ENCODE data around the gene CDCA5.

The CDCA5 gene

GRCh38 chr11:65071907-65072630 lies 11.8 kb downstream of the CDCA5 start:
- DNase-seq (ENCODE audit: low read depth, low spot score): no peak

DNA sequence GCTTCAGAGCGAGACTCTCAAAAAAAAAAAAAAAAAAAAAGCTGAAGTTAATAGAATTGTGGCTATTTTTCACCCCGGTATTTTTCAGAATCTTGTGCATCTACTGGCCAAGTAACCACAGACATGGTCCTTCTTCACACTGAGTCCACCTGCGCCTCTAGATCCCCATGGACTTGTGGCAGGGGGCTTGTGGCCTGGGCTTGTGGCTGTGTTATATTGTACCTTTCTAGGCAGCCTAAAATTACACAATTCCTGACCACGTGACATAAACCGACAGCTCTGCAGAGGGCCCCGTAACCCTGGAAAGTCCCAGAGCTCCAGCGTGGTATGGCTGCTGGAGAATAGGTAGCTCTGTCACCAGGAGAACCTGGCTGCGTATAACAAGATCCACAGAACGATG lies 14.6 kb downstream of the CDCA5 start:
- no peak for DNase-seq (ENCODE audit: low read depth, low spot score)

- DNase-seq (ENCODE audit: low read depth, low spot score): no peak
Measured at GRCh38 chr11:65067446-65067845, 16.4 kb downstream of the CDCA5 start.

- peak; percentile 45 for DNase-seq (ENCODE audit: low read depth, low spot score)
Measured at GRCh38 chr11:65066805-65067291, 17.0 kb downstream of the CDCA5 start.

DNA sequence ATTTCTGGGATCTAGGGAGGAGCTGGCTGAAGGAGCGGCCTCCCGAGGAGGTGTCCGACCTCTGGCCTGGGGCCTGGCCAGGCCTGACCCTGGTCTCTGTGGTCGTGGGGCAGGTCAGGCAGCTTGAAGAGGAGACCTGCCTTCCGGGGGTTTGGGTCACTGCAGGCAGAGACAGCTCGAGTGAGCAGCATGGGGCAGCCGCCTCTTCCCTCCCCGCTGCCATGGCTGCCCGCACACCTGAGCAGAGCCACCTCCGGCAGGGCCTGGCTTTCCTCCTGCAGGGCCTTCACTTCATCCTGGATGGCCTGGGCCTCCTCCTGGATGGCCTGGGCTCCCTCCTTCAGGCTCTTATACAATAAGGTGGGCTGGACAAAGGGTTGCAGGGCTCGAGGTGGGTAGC lies 17.5 kb downstream of the CDCA5 start:
- peak; percentile 30 for DNase-seq (ENCODE audit: low read depth, low spot score)

DNA sequence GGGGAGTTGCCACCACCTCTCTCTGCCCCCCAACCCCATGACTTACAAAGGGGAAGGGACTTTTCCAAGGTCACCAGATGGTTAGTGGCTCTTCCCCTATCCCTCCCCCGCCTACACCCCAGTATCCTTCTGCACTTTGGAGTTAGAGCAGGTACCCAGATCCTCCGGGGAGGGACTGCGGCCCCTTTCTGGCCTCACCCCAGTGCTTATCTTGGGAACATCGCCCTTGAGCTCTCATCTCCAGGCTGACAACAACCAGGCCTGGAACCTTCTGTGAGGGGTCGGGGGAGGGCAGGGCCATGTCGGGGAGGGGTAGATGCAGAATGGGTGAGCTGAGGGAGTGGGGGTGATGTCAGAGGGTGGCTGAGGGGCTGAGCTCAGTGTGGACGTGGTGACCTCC lies 18.0 kb downstream of the CDCA5 start:
- no peak for DNase-seq (ENCODE audit: low read depth, low spot score)

DNA sequence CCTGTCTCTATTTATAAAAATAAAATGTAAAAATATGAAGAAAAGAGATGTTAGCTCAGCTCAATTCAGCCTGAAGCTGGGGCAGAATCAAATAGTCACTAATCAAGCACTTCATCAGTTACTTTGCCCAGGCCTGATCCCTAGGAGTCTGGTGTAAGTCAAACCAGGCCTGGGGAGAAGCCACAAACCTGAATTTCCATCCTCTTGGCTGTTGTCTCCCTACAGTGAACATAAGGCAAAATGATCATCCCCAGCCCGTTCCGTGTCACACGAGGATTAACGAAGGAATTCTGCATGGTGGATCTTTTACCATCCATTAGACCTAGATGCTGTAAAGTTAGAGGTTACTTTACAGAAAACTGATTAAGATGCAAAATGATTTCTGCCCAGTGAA lies 19.0 kb downstream of the CDCA5 start:
- DNase-seq (ENCODE audit: low read depth, low spot score): no peak

DNA sequence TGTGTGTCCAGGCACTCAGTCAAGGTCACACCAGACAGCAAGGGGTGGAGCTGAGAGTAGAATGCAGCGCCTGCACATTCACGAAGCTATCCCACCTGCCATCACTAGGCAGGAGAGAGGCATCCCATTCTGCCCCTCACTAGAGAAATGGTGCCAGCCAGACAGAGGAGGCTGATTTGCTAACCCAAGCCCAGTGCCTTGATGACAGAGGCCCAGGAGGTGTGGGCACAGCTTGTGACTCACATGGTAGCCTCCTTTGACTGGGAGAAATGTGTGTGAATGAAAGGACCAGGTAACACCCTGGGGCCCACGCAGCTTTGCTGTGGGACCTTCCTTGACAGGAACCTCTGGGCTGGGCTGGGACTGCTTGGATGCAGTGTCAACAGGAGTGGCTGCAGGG lies 20.3 kb downstream of the CDCA5 start:
- no peak for DNase-seq (ENCODE audit: low read depth, low spot score)

- DNase-seq (ENCODE audit: low read depth, low spot score): peak; percentile 66
Measured at GRCh38 chr11:65060913-65061408, 22.9 kb downstream of the CDCA5 start.

GRCh38 chr11:65059959-65060824 lies 23.6 kb downstream of the CDCA5 start:
- DNase-seq (ENCODE audit: low read depth, low spot score): no peak

- no peak for DNase-seq (ENCODE audit: low read depth, low spot score)
Measured at GRCh38 chr11:65059523-65059922, 24.3 kb downstream of the CDCA5 start.

DNA sequence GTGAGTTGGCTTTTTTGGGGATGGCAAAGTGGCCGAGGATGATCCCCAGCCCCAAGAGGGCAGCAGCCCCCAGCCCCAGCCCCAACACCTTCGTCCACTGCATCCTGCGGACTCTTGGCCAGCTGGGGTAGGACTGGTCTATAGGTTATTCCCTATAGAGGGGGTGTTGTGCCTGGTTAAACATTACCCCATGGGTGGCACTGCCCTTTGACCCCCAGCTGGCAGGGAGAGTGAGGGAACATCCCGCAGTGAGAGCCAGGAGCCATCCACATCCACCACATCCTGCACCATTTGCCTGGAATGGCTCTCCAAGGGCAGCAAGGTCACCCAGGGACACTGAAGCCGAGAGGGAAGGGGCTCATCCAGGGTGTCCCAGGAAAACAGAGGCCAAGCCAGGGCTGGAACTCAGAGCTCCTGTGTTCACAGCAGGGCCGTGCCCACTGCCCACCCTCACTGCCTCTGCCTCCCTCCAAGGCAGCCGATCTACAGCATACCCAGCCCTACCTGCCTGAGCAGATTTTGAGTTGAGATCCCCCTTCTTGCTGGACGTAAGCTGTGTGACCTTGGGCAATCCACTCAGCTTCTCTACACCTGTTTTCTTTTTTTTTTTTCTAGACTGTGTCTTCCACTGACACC lies 25.3 kb downstream of the CDCA5 start, which contains the start of gene NAALADL1:
Gene NAALADL1, minus strand, starts transcription at position 135 of the 636 bp plus-strand sequence. Its CDS starts 32 bp downstream, at position 103.
- DNase-seq (ENCODE audit: low read depth, low spot score): no peak

DNA sequence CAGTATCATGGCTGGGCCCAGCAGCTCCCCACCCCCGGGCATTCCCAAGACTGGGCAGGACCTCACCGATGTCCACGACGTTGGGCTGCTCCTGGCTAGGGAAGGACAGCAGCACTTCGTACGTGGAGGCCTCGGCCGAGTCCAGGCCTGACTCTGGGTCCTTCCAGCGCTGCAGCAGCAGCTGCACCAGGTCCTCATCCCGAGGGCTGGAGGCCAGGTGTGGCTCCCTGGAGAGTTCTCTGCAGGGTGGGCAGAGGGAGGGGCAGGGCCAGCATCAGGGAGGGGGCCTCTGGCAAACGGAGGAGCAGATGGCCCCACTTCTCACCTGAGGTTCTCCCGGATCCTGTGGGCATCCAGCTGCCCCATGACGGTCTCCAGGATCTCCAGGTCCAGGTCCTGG lies 25.8 kb downstream of the CDCA5 start:
- DNase-seq (ENCODE audit: low read depth, low spot score): no peak

- DNase-seq (ENCODE audit: low read depth, low spot score): no peak
Measured at GRCh38 chr11:65057526-65057925, 26.3 kb downstream of the CDCA5 start.

DNA sequence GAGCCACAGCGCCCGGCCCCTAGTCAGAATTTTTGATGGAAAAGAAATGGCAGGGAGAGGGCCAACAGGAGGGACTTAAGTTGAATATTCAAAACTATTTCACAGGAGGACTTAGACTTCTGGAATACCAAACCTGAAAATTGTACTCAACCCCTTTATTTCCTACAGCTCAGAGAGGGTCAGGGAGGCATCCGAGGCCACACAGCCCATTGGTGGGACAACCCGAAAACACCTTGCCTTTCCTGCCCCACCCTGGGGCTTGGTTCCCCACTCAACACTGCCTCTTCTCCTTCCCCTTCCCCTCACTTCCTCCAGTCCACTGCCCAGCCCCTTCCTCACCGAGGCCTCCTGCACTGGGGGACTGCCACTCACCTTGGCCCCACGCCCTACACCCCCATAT lies 26.8 kb downstream of the CDCA5 start:
- no peak for DNase-seq (ENCODE audit: low read depth, low spot score)

DNA sequence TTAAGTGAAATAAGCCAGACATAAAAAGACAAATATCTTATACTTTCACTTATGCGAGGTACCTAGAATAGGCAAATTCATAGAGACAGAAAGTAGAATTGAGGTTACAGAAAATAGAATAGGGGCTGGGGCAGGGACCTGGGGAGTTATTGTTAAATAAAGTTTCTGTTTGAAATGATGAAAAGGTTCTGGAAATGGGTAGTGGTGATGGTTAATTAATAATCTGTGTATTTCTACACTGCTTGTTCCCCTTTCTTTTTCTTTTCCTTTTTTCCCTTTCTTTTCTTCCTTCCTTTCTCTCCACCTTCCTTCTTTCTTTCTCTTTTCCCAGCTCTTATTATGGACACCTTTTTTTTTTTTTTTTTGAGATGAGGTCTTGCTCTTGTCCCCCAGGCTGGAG lies 28.3 kb downstream of the CDCA5 start:
- DNase-seq (ENCODE audit: low read depth, low spot score): no peak

- no peak for DNase-seq (ENCODE audit: low read depth, low spot score)
Measured at GRCh38 chr11:65053827-65054508, 29.9 kb downstream of the CDCA5 start.

- no peak for DNase-seq (ENCODE audit: low read depth, low spot score)
Measured at GRCh38 chr11:65051398-65051858, 32.4 kb downstream of the CDCA5 start.

DNA sequence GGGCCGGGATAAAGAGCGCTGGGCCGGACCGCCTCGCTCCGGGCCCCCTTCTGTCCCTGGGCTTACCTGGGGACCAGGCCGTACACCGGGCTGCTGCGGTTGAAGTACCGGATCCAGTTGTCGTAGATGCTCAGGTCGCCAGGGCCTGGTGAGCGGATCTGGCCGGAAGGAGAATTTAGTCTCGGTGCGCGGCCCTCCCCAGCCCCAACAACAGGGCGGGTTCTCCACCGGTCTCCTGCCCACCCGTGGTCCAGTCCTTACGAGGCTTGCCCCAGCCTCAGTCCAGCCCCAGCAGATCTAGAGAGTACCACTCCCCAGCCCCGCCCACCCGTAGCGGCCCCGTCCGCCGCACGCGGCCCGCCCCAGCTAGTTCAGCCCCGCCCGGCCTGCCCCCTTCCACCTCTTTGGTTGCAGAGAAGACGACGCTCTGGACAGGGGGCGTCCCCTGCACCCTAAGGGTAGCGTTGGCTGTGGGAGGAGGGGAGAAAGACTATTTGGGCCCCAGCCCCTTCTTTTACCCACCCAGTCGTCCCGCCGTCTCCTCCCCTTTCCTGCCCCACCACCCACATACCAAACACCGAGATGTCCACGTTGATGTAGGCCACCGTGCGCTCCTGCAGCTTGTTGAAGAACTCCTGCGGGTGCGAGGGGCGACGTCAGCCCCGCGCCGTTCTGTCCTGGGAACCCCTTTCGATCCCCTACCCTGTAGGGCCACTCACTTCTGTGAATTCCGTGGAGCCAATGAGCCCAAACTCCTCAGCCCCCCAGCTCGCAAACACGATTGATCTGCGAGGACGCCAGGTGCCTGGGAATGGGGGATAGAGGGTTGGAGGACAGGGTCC lies 36.0 kb downstream of the CDCA5 start:
- DNase-seq (ENCODE audit: low read depth, low spot score): no peak

DNA sequence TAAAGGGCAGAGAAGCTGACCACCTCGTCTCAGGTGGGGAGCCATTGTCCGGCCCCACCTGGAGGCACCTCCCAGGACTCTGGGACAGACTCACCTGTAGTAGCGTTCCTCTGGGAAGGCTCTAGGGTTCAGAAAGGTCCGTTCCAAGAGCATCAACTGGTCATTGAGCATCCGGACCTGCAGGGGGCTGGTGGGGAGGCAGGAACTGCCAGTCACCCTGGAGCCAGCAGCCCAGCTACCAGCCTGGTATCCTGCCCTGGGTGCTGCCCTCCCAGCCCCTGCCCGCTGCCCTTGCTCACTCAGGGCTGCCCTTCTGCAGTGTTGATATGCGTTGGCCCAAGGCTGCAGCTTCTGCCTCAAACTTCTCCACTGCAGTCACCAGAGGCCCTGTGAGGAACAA lies 38.1 kb downstream of the CDCA5 start:
- no peak for DNase-seq (ENCODE audit: low read depth, low spot score)

Data from ELF-1 (cell line).